SK-N-SH (cell line): ENCODE data around the gene SMIM11. TPM values are rescaled to one million over a fixed set of nuclear protein-coding genes. Genes with fewer than 3 reads are reported as not detected.

Experiments
- CTCF ChIA-PET: fragments of 300-600, 350-600 bp; formaldehyde crosslinking; extraction: SDS; loops from one replicate; lab custom pipeline; 2021; lab: Yijun Ruan, JAX
- POLR2A ChIA-PET: fragments of 350-600 bp; sonication (Branson Sonifier 250); formaldehyde crosslinking; extraction: SDS; loops from one replicate; lab custom pipeline; 2020; ENCODE audit warnings: antibody characterized with exemption, inconsistent platforms; lab: Yijun Ruan, JAX
- DNase-seq: peaks from one replicate; pipeline ENCODE4 v3.0.0; 2012
- H2AFZ ChIP-seq: fragments of 200-600 bp; sonication (generic); 2 replicates; pipeline ENCODE4 v1.8.1; 2016; ENCODE audit warnings: antibody characterized with exemption, mild to moderate bottlenecking, low read depth
- H3F3A ChIP-seq: fragments of 200-600 bp; sonication (generic); replicated peaks from 2 replicates; pipeline ENCODE3; 2016; ENCODE audit warnings: antibody characterized with exemption, mild to moderate bottlenecking; ENCODE audit not compliant: insufficient read depth
- H3K27ac ChIP-seq, 2 experiments: fragments of 200-500 bp in 1 of 2; fragments of 200-600 bp in 1 of 2; sonication (Bioruptor generic) in 1 of 2; sonication (generic), shearing (Covaris generic) in 1 of 2; 2 replicates each; pipeline versions ENCODE4 v1.5.1 to v1.6.1; 2014 to 2016; ENCODE audit warnings: low read depth in 2 of 2, inconsistent platforms in 1 of 2, low read length in 1 of 2, mild to moderate bottlenecking in 1 of 2, mixed read lengths in 1 of 2
- H3K27me3 ChIP-seq: fragments of 200-600 bp; sonication (generic), shearing (Covaris generic); 2 replicates; pipeline ENCODE4 v1.6.1; 2016; ENCODE audit warnings: mixed run types; ENCODE audit not compliant: insufficient read depth
- H3K36me3 ChIP-seq, 2 experiments: fragments of 200-500 bp in 1 of 2; fragments of 200-600 bp in 1 of 2; sonication (Bioruptor generic) in 1 of 2; sonication (generic) in 1 of 2; replicated peaks in 1 of 2; 2 replicates each; pipeline versions ENCODE3 to v1.5.1; 2014 to 2016; ENCODE audit warnings: low read length in 1 of 2, mild to moderate bottlenecking in 1 of 2; ENCODE audit not compliant: insufficient read depth in 2 of 2, control insufficient read depth in 1 of 2
- H3K4me1 ChIP-seq, 2 experiments: fragments of 200-500 bp in 1 of 2; fragments of 200-600 bp in 1 of 2; sonication (Bioruptor generic) in 1 of 2; sonication (generic), shearing (Covaris generic) in 1 of 2; 2 replicates each; pipeline versions ENCODE4 v1.5.1 to v1.6.1; 2014 to 2016; ENCODE audit warnings: low read depth in 1 of 2, low read length in 1 of 2, mixed run types in 1 of 2; ENCODE audit not compliant: insufficient read depth in 2 of 2, control insufficient read depth in 1 of 2
- H3K4me2 ChIP-seq: fragments of 200-600 bp; sonication (generic), shearing (Covaris generic); 2 replicates; pipeline ENCODE4 v1.6.1; 2017; ENCODE audit warnings: mixed run types
- H3K4me3 ChIP-seq, 2 experiments: fragments of 200-500 bp in 1 of 2; fragments of 200-600 bp in 1 of 2; sonication (Bioruptor generic) in 1 of 2; sonication (generic), shearing (Covaris generic) in 1 of 2; 2 replicates each; pipeline versions ENCODE4 v1.5.1 to v1.8.1; 2014 to 2016; ENCODE audit warnings: low read depth in 2 of 2, inconsistent platforms in 1 of 2, low read length in 1 of 2, mild to moderate bottlenecking in 1 of 2, mixed read lengths in 1 of 2, moderate library complexity in 1 of 2
- H3K79me2 ChIP-seq: fragments of 200-600 bp; sonication (generic); 2 replicates; pipeline ENCODE4 v1.8.1; 2017; ENCODE audit warnings: mild to moderate bottlenecking; ENCODE audit not compliant: insufficient read depth
- H3K9ac ChIP-seq: fragments of 200-600 bp; sonication (generic); 2 replicates; pipeline ENCODE4 v1.6.1; 2017; ENCODE audit warnings: mixed run types
- H3K9me2 ChIP-seq: fragments of 200-600 bp; sonication (generic); 2 replicates; pipeline ENCODE4 v1.6.1; 2017; ENCODE audit warnings: mixed run types
- H3K9me3 ChIP-seq: fragments of 200-600 bp; sonication (generic); 2 replicates; pipeline ENCODE4 v1.6.1; 2017; ENCODE audit warnings: mixed run types, mild to moderate bottlenecking, moderate library complexity
- H4K20me1 ChIP-seq: fragments of 200-600 bp; sonication (generic); 2 replicates; pipeline ENCODE4 v1.6.1; 2017; ENCODE audit warnings: mild to moderate bottlenecking, mixed run types; ENCODE audit not compliant: insufficient read depth
- CHD2 ChIP-seq: fragments of 150-350 bp; IDR thresholded peaks from 2 replicates; pipeline ENCODE4 v1.6.1; 2018; ENCODE audit warnings: low read length; ENCODE audit not compliant: partially characterized antibody
- FOXJ3 ChIP-seq: sonication (generic); formaldehyde crosslinking; IDR thresholded peaks from 2 replicates; pipeline ENCODE4 v1.5.1; 2020; ENCODE audit warnings: mild to moderate bottlenecking, missing genetic modification reagents
- MXI1 ChIP-seq: IDR thresholded peaks from 2 replicates; pipeline ENCODE4 v1.6.1; 2012; ENCODE audit warnings: mild to moderate bottlenecking, low read depth, low read length, improper control_type of control experiment
- NFIC ChIP-seq: IDR thresholded peaks from 2 replicates; pipeline ENCODE4 v1.4.0; 2012; ENCODE audit warnings: borderline replicate concordance
- NRF1 ChIP-seq: IDR thresholded peaks from 2 replicates; pipeline ENCODE4 v1.6.1; 2012; ENCODE audit warnings: low read depth, mild to moderate bottlenecking, low read length
- PBX3 ChIP-seq: IDR thresholded peaks from 2 replicates; pipeline ENCODE4; 2012
- RCOR1 ChIP-seq: fragments of 150-350 bp; IDR thresholded peaks from 2 replicates; pipeline ENCODE4 v1.6.1; 2017; ENCODE audit warnings: antibody characterized with exemption, low read length
- TAF1 ChIP-seq: IDR thresholded peaks from 2 replicates; pipeline ENCODE4 v1.6.1; 2012; ENCODE audit warnings: low read depth, mild to moderate bottlenecking, low read length, moderate library complexity, borderline replicate concordance
- USF2 ChIP-seq: fragments of 150-350 bp; IDR thresholded peaks from 2 replicates; pipeline ENCODE4 v1.6.1; 2017; ENCODE audit warnings: antibody characterized with exemption, low read length, low read depth, borderline replicate concordance
- ZBTB33 ChIP-seq: IDR thresholded peaks from 2 replicates; pipeline ENCODE4 v1.4.0; 2012; ENCODE audit warnings: low read depth, borderline replicate concordance
- WGBS: methylation state at CpG from one replicate; pipeline ENCODE4 v1.1.6; 2017; ENCODE audit warnings: low lambda C conversion rate; 5-methylcytosine and 5-hydroxymethylcytosine counted together
- polyA plus RNA-seq, 3 experiments: library from polyadenylated mRNA; depleted of rRNA; stranded (reverse); fragments of >200 nt; gene quantifications; 2 replicates each; pipeline ENCODE4 v1.2.3, GENCODE V29; 2012

SMIM11 gene
- polyA plus RNA-seq, 1 of the 3 experiments (the other 2 are of a cell fraction): 15.0 TPM

GRCh38 chr21:34343838-34344381, 31.4 kb upstream of the SMIM11 start:
- TF ChIP-seq MXI1 (no peak), ZBTB33 (no peak)
- no peaks in the 10 kb centered on the region for H3K9me2 ChIP-seq
- H3K36me3 ChIP-seq: no peaks in the 10 kb centered on the region
- CTCF ChIA-PET: interaction anchor here (1.4 to 22.3 kb wide), 2 partner anchors 10 to 420 kb away, joined by 4 to 407 read pairs; no protein-coding TSS in a partner anchor
- no peak overlapping the region for H3K4me3 ChIP-seq
- POLR2A ChIA-PET: no interaction called here
- H3F3A ChIP-seq: no peaks in the 10 kb centered on the region
- H3K4me1 ChIP-seq: no peaks in the 10 kb centered on the region; a peak in 1 of 4 replicates
- H3K79me2 ChIP-seq: no peaks in the 10 kb centered on the region
- no peak for DNase-seq
- 73% methylated on average over 8 of the region's 14 CpGs for WGBS
- H3K27ac ChIP-seq: no peak overlapping the region
- H3K4me2 ChIP-seq: no peak overlapping the region
- no peaks in the 10 kb centered on the region for H3K27me3 ChIP-seq
- no peak overlapping the region for H3K9ac ChIP-seq
- H2AFZ ChIP-seq: no peak overlapping the region
- no peaks in the 10 kb centered on the region for H4K20me1 ChIP-seq
- no peaks in the 10 kb centered on the region for H3K9me3 ChIP-seq

- 62% methylated on average over 5 of the region's 5 CpGs for WGBS
- CTCF ChIA-PET: interaction anchor here (22.3 kb wide), 1 partner anchor 421 kb away, joined by 407 read pairs; no protein-coding TSS in a partner anchor
- Histone ChIP-seq H3K4me2 (no peak overlapping the region), H4K20me1 (no peaks in the 10 kb centered on the region), H3K79me2 (no peaks in the 10 kb centered on the region), H3K4me1 (no peaks in the 10 kb centered on the region; a peak in 1 of 4 replicates), H3K36me3 (no peaks in the 10 kb centered on the region), H3K27ac (no peak overlapping the region), H2AFZ (no peak overlapping the region)
- no peak for DNase-seq
- POLR2A ChIA-PET: no interaction called here
- no peak for TF ChIP-seq MXI1
- TF ChIP-seq TAF1: no peak
- no peak for TF ChIP-seq NRF1
- TF ChIP-seq USF2: no peak
- TF ChIP-seq NFIC: no peak
- no peak for TF ChIP-seq FOXJ3 (CRISPR knock-in tag)
- no peak for TF ChIP-seq CHD2
- TF ChIP-seq PBX3: no peak
- TF ChIP-seq RCOR1: no peak
- TF ChIP-seq, all 33 proteins: peak for 0
- no peak overlapping the region for H3K9ac ChIP-seq
- no peaks in the 10 kb centered on the region for H3K9me2 ChIP-seq
- H3K9me3 ChIP-seq: no peaks in the 10 kb centered on the region
- no peaks in the 10 kb centered on the region for H3K27me3 ChIP-seq
- H3K4me3 ChIP-seq: no peak overlapping the region
- H3F3A ChIP-seq: no peaks in the 10 kb centered on the region
Measured at GRCh38 chr21:34344584-34344983, 30.7 kb upstream of the SMIM11 start.
